ENCODE measurements around the gene B2M.

DNA sequence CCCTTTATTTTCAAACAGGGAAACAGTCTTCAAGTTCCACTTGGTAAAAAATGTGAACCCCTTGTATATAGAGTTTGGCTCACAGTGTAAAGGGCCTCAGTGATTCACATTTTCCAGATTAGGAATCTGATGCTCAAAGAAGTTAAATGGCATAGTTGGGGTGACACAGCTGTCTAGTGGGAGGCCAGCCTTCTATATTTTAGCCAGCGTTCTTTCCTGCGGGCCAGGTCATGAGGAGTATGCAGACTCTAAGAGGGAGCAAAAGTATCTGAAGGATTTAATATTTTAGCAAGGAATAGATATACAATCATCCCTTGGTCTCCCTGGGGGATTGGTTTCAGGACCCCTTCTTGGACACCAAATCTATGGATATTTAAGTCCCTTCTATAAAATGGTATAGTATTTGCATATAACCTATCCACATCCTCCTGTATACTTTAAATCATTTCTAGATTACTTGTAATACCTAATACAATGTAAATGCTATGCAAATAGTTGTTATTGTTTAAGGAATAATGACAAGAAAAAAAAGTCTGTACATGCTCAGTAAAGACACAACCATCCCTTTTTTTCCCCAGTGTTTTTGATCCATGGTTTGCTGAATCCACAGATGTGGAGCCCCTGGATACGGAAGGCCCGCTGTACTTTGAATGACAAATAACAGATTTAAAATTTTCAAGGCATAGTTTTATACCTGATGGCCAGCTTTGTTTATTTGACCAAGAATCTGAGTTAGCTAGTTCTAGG is 7.0 kb downstream of the B2M start:
- TF ChIP-seq CBFB (IDR thresholded peaks at IDR 0.05; ENCODE audit: low read depth) (no peak), SREBF2 (IDR thresholded peaks at IDR 0.05; ENCODE audit: low read length) (no peak)
- TF ChIP-seq, protein P1, sequence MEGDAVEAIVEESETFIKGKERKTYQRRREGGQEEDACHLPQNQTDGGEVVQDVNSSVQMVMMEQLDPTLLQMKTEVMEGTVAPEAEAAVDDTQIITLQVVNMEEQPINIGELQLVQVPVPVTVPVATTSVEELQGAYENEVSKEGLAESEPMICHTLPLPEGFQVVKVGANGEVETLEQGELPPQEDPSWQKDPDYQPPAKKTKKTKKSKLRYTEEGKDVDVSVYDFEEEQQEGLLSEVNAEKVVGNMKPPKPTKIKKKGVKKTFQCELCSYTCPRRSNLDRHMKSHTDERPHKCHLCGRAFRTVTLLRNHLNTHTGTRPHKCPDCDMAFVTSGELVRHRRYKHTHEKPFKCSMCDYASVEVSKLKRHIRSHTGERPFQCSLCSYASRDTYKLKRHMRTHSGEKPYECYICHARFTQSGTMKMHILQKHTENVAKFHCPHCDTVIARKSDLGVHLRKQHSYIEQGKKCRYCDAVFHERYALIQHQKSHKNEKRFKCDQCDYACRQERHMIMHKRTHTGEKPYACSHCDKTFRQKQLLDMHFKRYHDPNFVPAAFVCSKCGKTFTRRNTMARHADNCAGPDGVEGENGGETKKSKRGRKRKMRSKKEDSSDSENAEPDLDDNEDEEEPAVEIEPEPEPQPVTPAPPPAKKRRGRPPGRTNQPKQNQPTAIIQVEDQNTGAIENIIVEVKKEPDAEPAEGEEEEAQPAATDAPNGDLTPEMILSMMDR (IDR thresholded peaks at IDR 0.05 in 2 of 3, conservative IDR thresholded peaks at IDR 0.05 in 1 of 3; ENCODE audit: control insufficient read depth in 2 of 3, extremely low read depth in 1 of 3, insufficient read depth in 1 of 3, low read depth in 3 of 3, low read length in 3 of 3) = no peak
